WTC11 (cell line): Measurements from ENCODE around the gene AP5Z1. TPM values are rescaled to one million over a fixed set of nuclear protein-coding genes. Genes with fewer than 3 reads are reported as not detected.
A peak's percentile ranks its signal among the peaks of the same experiment; 100 is the strongest.
"Not testable (repeated sequence)": the region's sequence is repeated elsewhere in the genome, so short reads cannot be mapped to it uniquely, and the experiment has no call there.

Experiments
- ATAC-seq: fragments of 200-7000 bp; cut with Tn5 transposase; 2 replicates; pipeline ENCODE4 v1.10.0; 2021; ENCODE audit warnings: mild to moderate bottlenecking, moderate library complexity
- CTCF ChIA-PET: fragments of 300-600 bp; sonication (Branson Sonifier 250); formaldehyde crosslinking; loops from one replicate; lab custom pipeline; 2021; ENCODE audit warnings: antibody characterized with exemption; lab: Charles Lee
- POLR2A ChIA-PET: fragments of 350-600 bp; sonication (Branson Sonifier 250); formaldehyde crosslinking; loops from one replicate; lab custom pipeline; 2021; ENCODE audit warnings: antibody characterized with exemption; lab: Charles Lee
- DNase-seq: peaks from one replicate; pipeline ENCODE4 v3.0.0; 2021; ENCODE audit warnings: low spot score
- H3K27ac Mint-ChIP-seq: 2 replicates; pipeline ENCODE4 v1.8.0; 2021; ENCODE audit warnings: mixed read lengths
- H3K27me3 Mint-ChIP-seq: 2 replicates; pipeline ENCODE4 v1.8.0; 2021; ENCODE audit warnings: low read depth, mild to moderate bottlenecking, moderate library complexity, mixed read lengths
- H3K36me3 Mint-ChIP-seq: 2 replicates; pipeline ENCODE4 v1.8.0; 2021; ENCODE audit warnings: mixed read lengths
- H3K4me1 Mint-ChIP-seq: 2 replicates; pipeline ENCODE4 v1.8.0; 2022; ENCODE audit warnings: mixed read lengths
- H3K4me3 Mint-ChIP-seq: 2 replicates; pipeline ENCODE4 v1.8.0; 2021; ENCODE audit warnings: mild to moderate bottlenecking, moderate library complexity, mixed read lengths
- H3K9me3 Mint-ChIP-seq: 2 replicates; pipeline ENCODE4 v1.8.0; 2021; ENCODE audit warnings: mixed read lengths
- E2F4 ChIP-seq: sonication (generic); formaldehyde crosslinking; IDR thresholded peaks from 2 replicates; pipeline ENCODE4 v1.8.1; 2022; ENCODE audit warnings: low read depth, mild to moderate bottlenecking, moderate library complexity, missing genetic modification reagents, borderline replicate concordance
- NFATC4 ChIP-seq: fragments of 250-450 bp; sonication (Bioruptor Pico); IDR thresholded peaks from 2 replicates; pipeline ENCODE4 v1.9.0; 2021; ENCODE audit warnings: mild to moderate bottlenecking
- PRDM15 ChIP-seq: sonication (generic); formaldehyde crosslinking; IDR thresholded peaks from 2 replicates; pipeline ENCODE4 v1.8.0; 2022; ENCODE audit warnings: missing genetic modification reagents
- PREB ChIP-seq: sonication (generic); formaldehyde crosslinking; IDR thresholded peaks from 2 replicates; pipeline ENCODE4 v1.8.1; 2022; ENCODE audit warnings: mild to moderate bottlenecking, missing genetic modification reagents, moderate library complexity, borderline replicate concordance
- SMAD4 ChIP-seq: sonication (generic); formaldehyde crosslinking; IDR thresholded peaks from 2 replicates; pipeline ENCODE4 v1.8.0; 2022; ENCODE audit warnings: mild to moderate bottlenecking, missing genetic modification reagents
- TP53 ChIP-seq: sonication (generic); formaldehyde crosslinking; IDR thresholded peaks from 2 replicates; pipeline ENCODE4 v1.8.1; 2023; ENCODE audit warnings: mild to moderate bottlenecking, missing genetic modification reagents
- ZNF121 ChIP-seq: sonication (generic); formaldehyde crosslinking; IDR thresholded peaks from 2 replicates; pipeline ENCODE4 v1.8.0; 2023; ENCODE audit warnings: missing genetic modification reagents
- ZNF425 ChIP-seq: fragments of 250-450 bp; sonication (Bioruptor Pico); conservative IDR thresholded peaks from 2 replicates; pipeline ENCODE4 v1.9.0; 2021; ENCODE audit warnings: mild to moderate bottlenecking
- total RNA-seq: library from RNA; stranded (reverse); gene quantifications from 3 replicates; pipeline ENCODE4 v1.2.3, GENCODE V29; 2021
- TF ChIP-seq, protein P1 (sequence below): sonication (generic); formaldehyde crosslinking; conservative IDR thresholded peaks from 2 replicates; pipeline ENCODE4 v1.8.1; 2023; ENCODE audit warnings: mild to moderate bottlenecking, low read depth, missing genetic modification reagents, moderate library complexity
- TF ChIP-seq, protein P2 (sequence below): fragments of 250-450 bp; sonication (Bioruptor Pico); IDR thresholded peaks from 2 replicates; pipeline ENCODE4 v2.1.2; 2022; ENCODE audit warnings: mild to moderate bottlenecking, moderate library complexity
- TF ChIP-seq, protein P3 (sequence below): fragments of 250-450 bp; sonication (Bioruptor Pico); IDR thresholded peaks from 2 replicates; pipeline ENCODE4 v1.9.0; 2021; ENCODE audit warnings: mild to moderate bottlenecking, borderline replicate concordance
- TF ChIP-seq, protein P4 (sequence below): sonication (generic); formaldehyde crosslinking; IDR thresholded peaks from 2 replicates; pipeline ENCODE4 v1.8.0; 2023; ENCODE audit warnings: missing genetic modification reagents

AP5Z1 gene
- total RNA-seq, 1 experiment from 2014 or later = 29.4 TPM

DNA sequence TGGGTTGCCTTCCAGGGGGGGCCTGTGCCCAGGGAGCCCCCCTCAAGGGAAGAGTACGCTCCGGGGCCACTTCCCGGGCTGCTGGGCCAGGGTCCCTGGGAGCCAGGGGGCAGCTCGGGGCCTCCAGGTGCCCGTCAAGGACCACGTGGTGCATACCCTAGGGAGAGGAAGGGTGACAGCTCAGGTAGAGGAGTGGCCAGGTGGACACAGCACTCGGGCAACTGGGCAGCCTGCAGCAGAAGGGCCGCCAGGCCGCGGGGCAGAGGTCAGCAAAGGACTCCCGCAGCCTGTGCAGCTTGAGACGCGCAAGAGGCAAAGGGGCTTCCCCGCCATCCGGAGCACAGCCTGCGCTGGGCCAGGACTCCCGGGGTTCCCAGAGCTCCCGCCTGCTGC lies 26.4 kb downstream of the AP5Z1 start (continued):
- TF ChIP-seq, protein P1, sequence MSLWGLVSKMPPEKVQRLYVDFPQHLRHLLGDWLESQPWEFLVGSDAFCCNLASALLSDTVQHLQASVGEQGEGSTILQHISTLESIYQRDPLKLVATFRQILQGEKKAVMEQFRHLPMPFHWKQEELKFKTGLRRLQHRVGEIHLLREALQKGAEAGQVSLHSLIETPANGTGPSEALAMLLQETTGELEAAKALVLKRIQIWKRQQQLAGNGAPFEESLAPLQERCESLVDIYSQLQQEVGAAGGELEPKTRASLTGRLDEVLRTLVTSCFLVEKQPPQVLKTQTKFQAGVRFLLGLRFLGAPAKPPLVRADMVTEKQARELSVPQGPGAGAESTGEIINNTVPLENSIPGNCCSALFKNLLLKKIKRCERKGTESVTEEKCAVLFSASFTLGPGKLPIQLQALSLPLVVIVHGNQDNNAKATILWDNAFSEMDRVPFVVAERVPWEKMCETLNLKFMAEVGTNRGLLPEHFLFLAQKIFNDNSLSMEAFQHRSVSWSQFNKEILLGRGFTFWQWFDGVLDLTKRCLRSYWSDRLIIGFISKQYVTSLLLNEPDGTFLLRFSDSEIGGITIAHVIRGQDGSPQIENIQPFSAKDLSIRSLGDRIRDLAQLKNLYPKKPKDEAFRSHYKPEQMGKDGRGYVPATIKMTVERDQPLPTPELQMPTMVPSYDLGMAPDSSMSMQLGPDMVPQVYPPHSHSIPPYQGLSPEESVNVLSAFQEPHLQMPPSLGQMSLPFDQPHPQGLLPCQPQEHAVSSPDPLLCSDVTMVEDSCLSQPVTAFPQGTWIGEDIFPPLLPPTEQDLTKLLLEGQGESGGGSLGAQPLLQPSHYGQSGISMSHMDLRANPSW (CRISPR knock-in tag) = no peak
- no peak for TF ChIP-seq SMAD4 (CRISPR knock-in tag)
- TF ChIP-seq TP53 (CRISPR knock-in tag) = no peak

- CTCF ChIA-PET = interaction anchor here (1.9 to 2.6 kb wide), 2 partner anchors 10 to 81 kb away, joined by 9 to 34 read pairs; partner anchors contain the start of gene RADIL
- ATAC-seq, H3K27ac Mint-ChIP-seq, H3K4me1 Mint-ChIP-seq, H3K4me3 Mint-ChIP-seq, DNase-seq, POLR2A ChIA-PET, H3K9me3 Mint-ChIP-seq, H3K27me3 Mint-ChIP-seq, H3K36me3 Mint-ChIP-seq: not testable (repeated sequence)
Observed at GRCh38 chr7:4802577-4802976, 27.2 kb downstream of the AP5Z1 start.

GRCh38 chr7:4803397-4804241 lies 28.2 kb downstream of the AP5Z1 start:
- CTCF ChIA-PET = interaction anchor here (1.2 to 1.8 kb wide), 4 partner anchors 11 to 79 kb away, joined by 4 to 32 read pairs (median 6); no protein-coding TSS in a partner anchor
- peaks cover 14% of the 10 kb centered on the region for H3K27me3 Mint-ChIP-seq
- ATAC-seq = peak; percentile 70
- no peak for TF ChIP-seq PRDM15
- TF ChIP-seq, protein P2, sequence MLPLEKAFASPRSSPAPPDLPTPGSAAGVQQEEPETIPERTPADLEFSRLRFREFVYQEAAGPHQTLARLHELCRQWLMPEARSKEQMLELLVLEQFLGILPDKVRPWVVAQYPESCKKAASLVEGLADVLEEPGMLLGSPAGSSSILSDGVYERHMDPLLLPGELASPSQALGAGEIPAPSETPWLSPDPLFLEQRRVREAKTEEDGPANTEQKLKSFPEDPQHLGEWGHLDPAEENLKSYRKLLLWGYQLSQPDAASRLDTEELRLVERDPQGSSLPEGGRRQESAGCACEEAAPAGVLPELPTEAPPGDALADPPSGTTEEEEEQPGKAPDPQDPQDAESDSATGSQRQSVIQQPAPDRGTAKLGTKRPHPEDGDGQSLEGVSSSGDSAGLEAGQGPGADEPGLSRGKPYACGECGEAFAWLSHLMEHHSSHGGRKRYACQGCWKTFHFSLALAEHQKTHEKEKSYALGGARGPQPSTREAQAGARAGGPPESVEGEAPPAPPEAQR (CRISPR knock-in tag) = no peak
- no peak for TF ChIP-seq ZNF425 (CRISPR knock-in tag)
- TF ChIP-seq ZNF121 (CRISPR knock-in tag) = no peak
- TF ChIP-seq, protein P3, sequence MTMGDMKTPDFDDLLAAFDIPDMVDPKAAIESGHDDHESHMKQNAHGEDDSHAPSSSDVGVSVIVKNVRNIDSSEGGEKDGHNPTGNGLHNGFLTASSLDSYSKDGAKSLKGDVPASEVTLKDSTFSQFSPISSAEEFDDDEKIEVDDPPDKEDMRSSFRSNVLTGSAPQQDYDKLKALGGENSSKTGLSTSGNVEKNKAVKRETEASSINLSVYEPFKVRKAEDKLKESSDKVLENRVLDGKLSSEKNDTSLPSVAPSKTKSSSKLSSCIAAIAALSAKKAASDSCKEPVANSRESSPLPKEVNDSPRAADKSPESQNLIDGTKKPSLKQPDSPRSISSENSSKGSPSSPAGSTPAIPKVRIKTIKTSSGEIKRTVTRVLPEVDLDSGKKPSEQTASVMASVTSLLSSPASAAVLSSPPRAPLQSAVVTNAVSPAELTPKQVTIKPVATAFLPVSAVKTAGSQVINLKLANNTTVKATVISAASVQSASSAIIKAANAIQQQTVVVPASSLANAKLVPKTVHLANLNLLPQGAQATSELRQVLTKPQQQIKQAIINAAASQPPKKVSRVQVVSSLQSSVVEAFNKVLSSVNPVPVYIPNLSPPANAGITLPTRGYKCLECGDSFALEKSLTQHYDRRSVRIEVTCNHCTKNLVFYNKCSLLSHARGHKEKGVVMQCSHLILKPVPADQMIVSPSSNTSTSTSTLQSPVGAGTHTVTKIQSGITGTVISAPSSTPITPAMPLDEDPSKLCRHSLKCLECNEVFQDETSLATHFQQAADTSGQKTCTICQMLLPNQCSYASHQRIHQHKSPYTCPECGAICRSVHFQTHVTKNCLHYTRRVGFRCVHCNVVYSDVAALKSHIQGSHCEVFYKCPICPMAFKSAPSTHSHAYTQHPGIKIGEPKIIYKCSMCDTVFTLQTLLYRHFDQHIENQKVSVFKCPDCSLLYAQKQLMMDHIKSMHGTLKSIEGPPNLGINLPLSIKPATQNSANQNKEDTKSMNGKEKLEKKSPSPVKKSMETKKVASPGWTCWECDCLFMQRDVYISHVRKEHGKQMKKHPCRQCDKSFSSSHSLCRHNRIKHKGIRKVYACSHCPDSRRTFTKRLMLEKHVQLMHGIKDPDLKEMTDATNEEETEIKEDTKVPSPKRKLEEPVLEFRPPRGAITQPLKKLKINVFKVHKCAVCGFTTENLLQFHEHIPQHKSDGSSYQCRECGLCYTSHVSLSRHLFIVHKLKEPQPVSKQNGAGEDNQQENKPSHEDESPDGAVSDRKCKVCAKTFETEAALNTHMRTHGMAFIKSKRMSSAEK (CRISPR knock-in tag) = no peak
- TF ChIP-seq NFATC4 (CRISPR knock-in tag) = no peak
- TF ChIP-seq E2F4 (CRISPR knock-in tag) = no peak
- TF ChIP-seq, protein P4, sequence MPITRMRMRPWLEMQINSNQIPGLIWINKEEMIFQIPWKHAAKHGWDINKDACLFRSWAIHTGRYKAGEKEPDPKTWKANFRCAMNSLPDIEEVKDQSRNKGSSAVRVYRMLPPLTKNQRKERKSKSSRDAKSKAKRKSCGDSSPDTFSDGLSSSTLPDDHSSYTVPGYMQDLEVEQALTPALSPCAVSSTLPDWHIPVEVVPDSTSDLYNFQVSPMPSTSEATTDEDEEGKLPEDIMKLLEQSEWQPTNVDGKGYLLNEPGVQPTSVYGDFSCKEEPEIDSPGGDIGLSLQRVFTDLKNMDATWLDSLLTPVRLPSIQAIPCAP (CRISPR knock-in tag) = no peak
- no peak for TF ChIP-seq PREB

More at GRCh38 chr7:4803397-4804241, 28.2 kb downstream of the AP5Z1 start:
- H3K36me3 Mint-ChIP-seq = no peaks in the 10 kb centered on the region
- no peaks in the 10 kb centered on the region for H3K9me3 Mint-ChIP-seq
- POLR2A ChIA-PET = interaction anchor here (0.6 kb wide), 1 partner anchor 12 kb away, joined by 3 read pairs; no protein-coding TSS in a partner anchor
- peak overlapping the region; percentile 85; the same call in 1 of the 2 replicates for H3K27ac Mint-ChIP-seq
- peak; percentile 35 for DNase-seq
- H3K4me1 Mint-ChIP-seq = peaks cover 4% of the 10 kb centered on the region
- H3K4me3 Mint-ChIP-seq = no peak overlapping the region
